Endothelial cell of umbilical vein (primary cell): ENCODE measurements around the gene SCLT1. TPM values are rescaled to one million over a fixed set of nuclear protein-coding genes. Genes with fewer than 3 reads are reported as not detected.

Experiments used
- Bru-seq: library from RNA; stranded (reverse); fragments of 400-500 nt; gene quantifications from one replicate; lab custom pipeline; 2021; lab: Mats Ljungman, UMichigan
- BruChase-seq, 2 experiments: library from RNA; stranded (reverse); fragments of 400-500 nt; gene quantifications; one replicate each; lab custom pipeline; 2021; lab: Mats Ljungman, UMichigan
- BruUV-seq: library from RNA; stranded (reverse); fragments of 400-500 nt; replicated peaks from 2 replicates; lab custom pipeline; 2021; lab: Mats Ljungman, UMichigan
- CTCF ChIA-PET: fragments of 300-600, 350-600 bp; sonication (Branson Sonifier 250); formaldehyde crosslinking; loops from one replicate; lab custom pipeline; 2021; ENCODE audit warnings: antibody characterized with exemption, inconsistent platforms; lab: Charles Lee
- POLR2A ChIA-PET: fragments of 300-600, 350-600 bp; sonication (Branson Sonifier 250); formaldehyde crosslinking; loops from one replicate; lab custom pipeline; 2021; ENCODE audit warnings: antibody characterized with exemption, inconsistent platforms; lab: Charles Lee
- DNase-seq: peaks from one replicate; pipeline ENCODE4 v3.0.0-alpha.2; 2011; ENCODE audit warnings: low read depth, low spot score
- FAIRE-seq: peaks from 2 replicates; lab custom pipeline; 2011; peaks lifted over from hg19 to GRCh38; lab: Jason Lieb, UNC
- H2AFZ ChIP-seq: 2 replicates; pipeline ENCODE4 v1.6.0; 2012; ENCODE audit warnings: low read depth, low read length, control low read depth, inconsistent platforms
- H3K27ac ChIP-seq: 2 replicates; pipeline ENCODE4 v1.5.1; 2011; ENCODE audit warnings: low read depth, mild to moderate bottlenecking, control low read depth, low read length, moderate library complexity; ENCODE audit not compliant: insufficient read depth
- H3K27me3 ChIP-seq, 2 experiments: 2 replicates each; pipeline versions ENCODE4 v1.6.0 to v1.6.1; 2011; ENCODE audit warnings: low read length in 2 of 2, mixed read lengths in 1 of 2; ENCODE audit not compliant: control insufficient read depth in 2 of 2, insufficient read depth in 2 of 2
- H3K36me3 ChIP-seq, 2 experiments: 2 replicates in 1 of 2; 3 replicates in 1 of 2; pipeline ENCODE4 v1.5.1; 2011; ENCODE audit warnings: low read length in 2 of 2, mild to moderate bottlenecking in 1 of 2, moderate library complexity in 1 of 2; ENCODE audit not compliant: control insufficient read depth in 2 of 2, insufficient read depth in 2 of 2; ENCODE audit errors: extremely low read depth in 1 of 2
- H3K4me1 ChIP-seq: 3 replicates; pipeline ENCODE4 v1.5.1; 2011; ENCODE audit warnings: mild to moderate bottlenecking, low read length; ENCODE audit not compliant: control insufficient read depth, insufficient read depth; ENCODE audit errors: extremely low read depth
- H3K4me2 ChIP-seq: 2 replicates; pipeline ENCODE4 v1.6.1; 2011; ENCODE audit warnings: low read length, control low read depth, mixed read lengths; ENCODE audit not compliant: insufficient read depth
- H3K4me3 ChIP-seq, 3 experiments: fragments of 200-600 bp in 1 of 3; sonication (generic), shearing (Covaris generic) in 1 of 3; replicated peaks in 1 of 3; 2 replicates each; pipeline ENCODE4 v1.5.1; 2011 to 2016; ENCODE audit warnings: control low read depth in 3 of 3, low read length in 3 of 3, mild to moderate bottlenecking in 2 of 3, inconsistent platforms in 1 of 3, low read depth in 1 of 3, moderate library complexity in 1 of 3; ENCODE audit not compliant: insufficient read depth in 1 of 3
- H3K79me2 ChIP-seq: 2 replicates; pipeline ENCODE4 v1.6.0; 2012; ENCODE audit warnings: low read length, inconsistent platforms; ENCODE audit not compliant: control insufficient read depth, insufficient read depth
- H3K9ac ChIP-seq: replicated peaks from 2 replicates; pipeline ENCODE3; 2011; ENCODE audit warnings: low read length, control low read depth; ENCODE audit not compliant: insufficient read depth; ENCODE audit errors: extremely low read depth
- H3K9me1 ChIP-seq: replicated peaks from 3 replicates; pipeline ENCODE4 v1.6.0; 2011; ENCODE audit warnings: mild to moderate bottlenecking, low read length; ENCODE audit not compliant: control insufficient read depth, insufficient read depth; ENCODE audit errors: extremely low read depth
- H3K9me3 ChIP-seq: replicated peaks from 2 replicates; pipeline ENCODE4 v1.5.1; 2012; ENCODE audit warnings: low read length, inconsistent platforms; ENCODE audit not compliant: control insufficient read depth, insufficient read depth
- H4K20me1 ChIP-seq: replicated peaks from 2 replicates; pipeline ENCODE3; 2011; ENCODE audit warnings: mild to moderate bottlenecking, low read length; ENCODE audit not compliant: control insufficient read depth, insufficient read depth; ENCODE audit errors: extremely low read depth
- CTCF ChIP-seq, 2 donors: IDR thresholded peaks; 1 replicate in 1 of 2; 2 replicates in 1 of 2; pipeline ENCODE4 v1.5.1; 2011; ENCODE audit warnings: low read length in 2 of 2, mild to moderate bottlenecking in 2 of 2, moderate library complexity in 2 of 2, control low read depth in 1 of 2, inconsistent platforms in 1 of 2, low read depth in 1 of 2; ENCODE audit not compliant: insufficient read depth in 1 of 2; ENCODE audit errors: extremely low read depth in 1 of 2
- FOS ChIP-seq: IDR thresholded peaks from 2 replicates; pipeline ENCODE4 v1.6.1; 2011; ENCODE audit warnings: mild to moderate bottlenecking, low read length, moderate library complexity, borderline replicate concordance; ENCODE audit not compliant: insufficient read depth
- MAX ChIP-seq: IDR thresholded peaks from 2 replicates; pipeline ENCODE4 v1.6.1; 2011; ENCODE audit not compliant: insufficient read depth, insufficient read length
- POLR2A ChIP-seq: IDR thresholded peaks from 2 replicates; pipeline ENCODE4 v1.6.1; 2012; ENCODE audit warnings: low read depth, mild to moderate bottlenecking, control low read depth, low read length
- POLR2AphosphoS5 ChIP-seq: IDR thresholded peaks from 2 replicates; pipeline ENCODE4 v1.6.1; 2012; ENCODE audit warnings: low read depth, mild to moderate bottlenecking, control low read depth, low read length, moderate library complexity; ENCODE audit not compliant: insufficient read depth
- dilution Hi-C: fragments of 300-500 bp; cut with MboI; formaldehyde crosslinking; loops from one replicate; pipeline ENCODE4 v1.15.0; 2019; ENCODE audit warnings: low sequenced_read_pairs; ENCODE audit not compliant: extremely low pct_ligation_motif_present
- intact Hi-C: fragments of 100-400 bp; cut with micrococcal nuclease; formaldehyde crosslinking; loops from one replicate; pipeline ENCODE4 v1.10.0; 2022
- long read RNA-seq: library from polyadenylated mRNA; stranded (forward); transcript quantifications from one replicate; pipeline ENCODE4 v2.0.0, GENCODE V29; 2021
- polyA minus RNA-seq, 3 experiments: library from RNA; depleted of rRNA, polyadenylated mRNA; stranded (reverse); fragments of >200 nt; gene quantifications; 1 replicate in 1 of 3; 2 replicates in 2 of 3; pipeline ENCODE4 v1.2.3, GENCODE V29; 2011
- polyA plus RNA-seq, 4 experiments: library from polyadenylated mRNA; depleted of rRNA in 3 of 4; stranded (reverse) in 3 of 4; unstranded in 1 of 4; fragments of >200 nt; gene quantifications; 2 replicates each; pipeline versions ENCODE4 v1.2.1 to v1.2.3, GENCODE V29; 2011 to 2012; ENCODE audit warnings: missing spikeins in 1 of 4
- total RNA-seq: library from RNA; stranded (reverse); gene quantifications from 2 replicates; pipeline ENCODE4 v1.2.3, GENCODE V29; 2021

The SCLT1 gene
- total RNA-seq (14.0 and 16.3 TPM in 2 replicates), polyA plus RNA-seq (2.1 and 3.2 TPM in 2 replicates), polyA minus RNA-seq (6.4 and 12.0 TPM in 2 replicates), Bru-seq, nascent RNA (percentile 77 among the genes with signal in this experiment), BruChase-seq, experiment 1, labeled RNA remaining after a 6-hour chase (percentile 55 among the genes with signal in this experiment), BruChase-seq, experiment 2, labeled RNA remaining after a 2-hour chase (percentile 67 among the genes with signal in this experiment)
- polyA plus RNA-seq (2011; cell fraction: cytosol; rRNA removed) = 3.9 and 4.0 TPM in 2 replicates
- 7.4 and 10.4 TPM in 2 replicates for polyA plus RNA-seq (2011; cell fraction: nucleus; rRNA removed)
- 6.0 and 10.0 TPM in 2 replicates for polyA plus RNA-seq (2012)
- polyA minus RNA-seq (2011; cell fraction: cytosol; rRNA and poly(A)+ RNA removed) = 8.0 TPM
- polyA minus RNA-seq (2011; cell fraction: nucleus; rRNA and poly(A)+ RNA removed) = 50.3 and 61.3 TPM in 2 replicates
- long read RNA-seq, transcript SCLT1-201 (21 exons, 3,055 nt) = major isoform, 10 of 26 reads
- long read RNA-seq, partial matches to known transcripts = 1 of 26 reads
- long read RNA-seq, other reads (novel, unspliced or antisense) = 8 of 26 reads

- Histone ChIP-seq H3K9me3 (no peaks in the 10 kb centered on the region), H3K9me1 (no peaks in the 10 kb centered on the region), H3K27me3 (no peaks in the 10 kb centered on the region), H3K79me2 (peaks cover 41% of the 10 kb centered on the region), H3K4me2 (peak within 1 kb of the TSS; percentile 98), H3K4me1 (peaks cover 26% of the 10 kb centered on the region), H3K9ac (peak within 1 kb of the TSS; percentile 96), H3K36me3 (no peaks in the 10 kb centered on the region), H3K4me3 (peak within 1 kb of the TSS; percentile 86 to 97 (median 88)), H2AFZ (peak within 1 kb of the TSS; percentile 94), H3K27ac (peak within 1 kb of the TSS; percentile 89), H4K20me1 (no peaks in the 10 kb centered on the region)
- BruUV-seq = no TSS peak
- TF ChIP-seq POLR2A = peak; percentile 64
- no peak for TF ChIP-seq FOS
- peak; percentile 75 for TF ChIP-seq POLR2AphosphoS5
- no peak for TF ChIP-seq CTCF (IDR thresholded peaks at IDR 0.05; ENCODE audit: extremely low read depth in 1 of 2, insufficient read depth in 1 of 2, low read depth in 1 of 2, low read length in 2 of 2)
- no peak for TF ChIP-seq MAX
- ChIA-PET CTCF (interaction anchor here (0.7 to 1.4 kb wide), 5 partner anchors 10 to 713 kb away, joined by 3 to 5 read pairs (median 3); no protein-coding TSS in a partner anchor), POLR2A (interaction anchor here (0.6 to 0.7 kb wide), 2 partner anchors 105 to 568 kb away, joined by 3 to 6 read pairs; no protein-coding TSS in a partner anchor)
- intact Hi-C loops = loop anchor here (1.0 to 10.0 kb wide), 8 partner anchors 143 to 1031 kb away; partner anchors contain the start of gene LARP1B
- DNase-seq = peak; percentile 99
- dilution Hi-C loops = no loop called here
- FAIRE-seq = peak; percentile 76
Measured at GRCh38 chr4:129093191-129093920, at the start of gene SCLT1. SCLT1 (minus strand) TSS chr4:129093539; CDS start chr4:129093103, 436 bp downstream.
